IPS DF 6.9 (cell line): Measurements from ENCODE around the gene C1orf167.

Experiments used
- DNase-seq: peaks from one replicate; pipeline ENCODE4 v3.0.0-alpha.2; 2013; ENCODE audit warnings: low read depth, low spot score
- H3K27ac ChIP-seq: one replicate; pipeline ENCODE4 v1.5.1; 2013; ENCODE audit warnings: low read length, control low read depth
- H3K27me3 ChIP-seq: 2 replicates; pipeline ENCODE4 v1.6.1; 2013; ENCODE audit warnings: mild to moderate bottlenecking, low read length; ENCODE audit not compliant: control insufficient read depth, insufficient read depth
- H3K36me3 ChIP-seq: 2 replicates; pipeline ENCODE4 v1.6.1; 2013; ENCODE audit warnings: low read length; ENCODE audit not compliant: control insufficient read depth, insufficient read depth
- H3K4me1 ChIP-seq: 2 replicates; pipeline ENCODE4 v1.6.1; 2013; ENCODE audit warnings: low read length; ENCODE audit not compliant: control insufficient read depth, insufficient read depth
- H3K4me3 ChIP-seq: 2 replicates; pipeline ENCODE4 v1.5.1; 2013; ENCODE audit warnings: mild to moderate bottlenecking, low read length
- H3K9me3 ChIP-seq: 2 replicates; pipeline ENCODE4 v1.6.1; 2013; ENCODE audit warnings: low read length, inconsistent platforms; ENCODE audit not compliant: control insufficient read depth, insufficient read depth
- WGBS: extraction: QIAGEN DNeasy Blood & Tissue Kit; methylation state at CpG from one replicate; pipeline ENCODE4 v1.1.7; 2013; ENCODE audit warnings: mixed read lengths, missing lambda C conversion rate; ENCODE audit not compliant: insufficient read length, insufficient coverage; 5-methylcytosine and 5-hydroxymethylcytosine counted together

The C1orf167 gene

DNA sequence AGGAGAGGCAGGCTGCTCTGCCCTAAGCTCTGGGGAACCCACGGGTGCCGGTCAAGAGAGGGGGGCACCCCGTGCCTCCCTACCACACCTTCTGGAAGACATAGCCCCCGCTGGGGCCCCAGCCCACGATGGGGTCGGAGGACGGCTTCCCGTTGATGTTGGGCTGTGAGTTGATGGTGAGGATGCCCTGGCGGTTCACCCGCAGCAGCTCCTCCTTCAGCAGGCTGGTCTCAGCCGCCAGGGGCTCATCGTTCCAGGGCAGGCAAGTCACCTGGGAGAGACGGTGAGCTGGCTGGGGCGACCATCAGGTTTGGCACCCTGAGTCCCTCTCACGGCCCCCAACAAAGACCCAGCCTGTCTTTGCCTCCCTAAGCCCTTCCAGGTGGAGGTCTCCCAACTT is 31.8 kb downstream of the C1orf167 start:
- no CpG with 5 or more reads among the region's 15 CpGs for WGBS
- Histone ChIP-seq H3K4me1 (no peaks in the 10 kb centered on the region), H3K27me3 (no peaks in the 10 kb centered on the region), H3K4me3 (no peak overlapping the region), H3K9me3 (no peaks in the 10 kb centered on the region), H3K36me3 (peaks cover 30% of the 10 kb centered on the region), H3K27ac (no peak overlapping the region)
- DNase-seq: no peak

DNA sequence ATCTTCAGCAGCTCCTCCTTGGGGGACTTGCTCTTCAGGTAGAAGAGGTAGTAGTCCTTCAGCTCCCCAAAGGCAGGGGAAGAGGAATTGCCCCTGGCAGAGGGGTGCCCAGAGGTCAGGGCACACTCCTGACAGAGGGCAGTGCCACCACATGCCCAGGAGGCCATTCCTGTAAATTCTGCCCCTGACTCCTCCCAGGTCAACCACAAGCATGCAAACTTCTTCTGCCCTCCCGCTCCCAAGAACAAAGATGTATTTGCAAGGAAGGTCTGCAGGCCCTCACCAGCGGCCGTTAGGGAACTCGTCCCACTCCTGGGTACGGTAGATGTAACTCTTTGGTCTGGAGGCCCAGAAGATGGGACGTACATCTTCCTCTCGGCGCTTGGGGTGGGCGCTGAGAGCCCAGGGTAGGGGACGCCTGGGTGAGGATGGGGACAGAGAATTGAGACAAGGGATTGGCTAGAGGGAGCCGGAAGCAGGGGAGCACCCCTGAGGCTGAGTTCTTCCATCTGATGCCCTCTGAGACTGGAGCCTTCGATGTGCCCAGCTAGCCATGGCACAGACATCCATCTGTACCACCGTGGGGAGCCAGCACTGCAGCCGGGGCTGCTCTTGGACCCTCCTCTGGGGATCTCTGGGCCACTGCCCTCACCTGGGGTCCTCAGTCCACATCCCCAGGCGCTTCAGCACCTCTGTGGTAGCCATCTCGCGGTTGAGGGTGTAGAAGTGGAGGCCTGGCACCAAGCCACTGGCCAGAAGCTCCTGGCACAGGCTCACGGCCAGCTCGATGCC is 32.6 kb downstream of the C1orf167 start:
- Histone ChIP-seq H3K27ac (no peak overlapping the region), H3K9me3 (no peaks in the 10 kb centered on the region)

DNA sequence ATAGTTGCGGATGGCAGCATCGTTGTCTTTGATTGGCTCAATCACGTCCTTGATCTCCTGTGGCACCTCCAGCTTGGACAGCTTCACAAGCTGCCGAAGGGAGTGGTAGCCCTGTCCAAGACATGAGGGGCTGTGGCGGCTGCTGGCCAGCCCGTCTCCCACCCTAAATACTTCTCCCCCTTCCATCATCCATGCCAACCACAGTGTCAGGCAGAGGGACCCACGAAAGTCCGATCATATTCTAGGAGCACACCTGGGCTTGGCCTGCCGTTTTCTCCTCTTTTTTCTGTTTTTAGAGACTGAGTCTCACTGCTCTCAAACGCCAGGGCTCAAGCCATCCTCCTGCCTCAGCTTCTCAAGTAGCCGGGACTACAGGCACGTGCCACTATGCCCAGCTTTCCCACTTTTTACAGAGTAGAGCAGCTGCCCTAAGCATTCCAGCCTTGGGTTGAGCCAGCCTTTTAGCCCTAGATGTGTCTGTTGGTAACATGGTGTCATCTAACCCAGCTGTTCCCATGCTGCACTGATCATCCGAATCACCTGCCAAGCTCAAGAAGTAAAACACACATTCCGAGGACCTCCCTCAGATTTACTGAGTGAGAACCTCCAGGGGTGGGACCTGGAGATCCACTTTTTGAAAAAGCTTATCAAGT is 33.4 kb downstream of the C1orf167 start:
- Histone ChIP-seq H3K4me1 (no peaks in the 10 kb centered on the region), H3K27me3 (no peaks in the 10 kb centered on the region), H3K9me3 (no peaks in the 10 kb centered on the region), H3K36me3 (peaks cover 33% of the 10 kb centered on the region), H3K4me3 (no peak overlapping the region), H3K27ac (no peak overlapping the region)
- DNase-seq: no peak
- no CpG with 5 or more reads among the region's 14 CpGs for WGBS

More for the DNA sequence above, 32.6 kb downstream of the C1orf167 start:
- H3K4me3 ChIP-seq: no peak overlapping the region
- no peak for DNase-seq
- H3K27me3 ChIP-seq: no peaks in the 10 kb centered on the region
- H3K36me3 ChIP-seq: peaks cover 34% of the 10 kb centered on the region
- no peaks in the 10 kb centered on the region for H3K4me1 ChIP-seq
- WGBS: no CpG with 5 or more reads among the region's 19 CpGs

DNA sequence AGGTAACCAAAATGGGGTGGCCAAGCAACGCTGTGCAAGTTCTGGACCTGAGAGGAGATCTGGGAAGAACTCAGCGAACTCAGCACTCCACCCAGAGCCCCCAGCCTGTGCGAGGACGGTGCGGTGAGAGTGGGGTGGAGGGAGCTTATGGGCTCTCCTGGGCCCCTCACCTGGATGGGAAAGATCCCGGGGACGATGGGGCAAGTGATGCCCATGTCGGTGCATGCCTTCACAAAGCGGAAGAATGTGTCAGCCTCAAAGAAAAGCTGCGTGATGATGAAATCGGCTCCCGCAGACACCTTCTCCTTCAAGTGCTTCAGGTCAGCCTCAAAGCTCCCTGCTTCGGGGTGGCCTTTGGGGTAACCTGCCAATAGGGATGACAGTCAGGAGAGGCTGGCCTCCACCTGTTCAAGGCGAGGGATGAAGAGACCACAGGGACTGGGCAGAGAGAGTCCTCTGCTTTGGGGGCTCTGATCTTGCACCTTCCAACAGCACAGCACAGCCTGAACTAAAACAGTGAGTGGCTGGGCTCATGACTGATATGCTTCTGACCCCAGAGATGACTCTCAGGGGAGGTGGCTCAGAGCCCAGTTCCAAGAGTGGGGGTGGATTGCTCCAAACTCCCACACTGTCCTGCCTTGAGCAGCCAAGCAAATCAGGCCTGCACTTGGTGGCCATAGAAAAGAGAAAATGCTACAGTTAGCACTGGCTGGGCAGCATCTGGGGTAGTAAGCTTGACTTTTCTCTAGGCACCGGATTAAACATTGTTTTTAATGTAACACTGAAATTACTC is 34.2 kb downstream of the C1orf167 start:
- no CpG with 5 or more reads among the region's 15 CpGs for WGBS
- no peak for DNase-seq
- Histone ChIP-seq H3K36me3 (peaks cover 30% of the 10 kb centered on the region), H3K27ac (no peak overlapping the region), H3K4me3 (no peak overlapping the region), H3K27me3 (no peaks in the 10 kb centered on the region), H3K9me3 (no peaks in the 10 kb centered on the region), H3K4me1 (no peaks in the 10 kb centered on the region)

DNA sequence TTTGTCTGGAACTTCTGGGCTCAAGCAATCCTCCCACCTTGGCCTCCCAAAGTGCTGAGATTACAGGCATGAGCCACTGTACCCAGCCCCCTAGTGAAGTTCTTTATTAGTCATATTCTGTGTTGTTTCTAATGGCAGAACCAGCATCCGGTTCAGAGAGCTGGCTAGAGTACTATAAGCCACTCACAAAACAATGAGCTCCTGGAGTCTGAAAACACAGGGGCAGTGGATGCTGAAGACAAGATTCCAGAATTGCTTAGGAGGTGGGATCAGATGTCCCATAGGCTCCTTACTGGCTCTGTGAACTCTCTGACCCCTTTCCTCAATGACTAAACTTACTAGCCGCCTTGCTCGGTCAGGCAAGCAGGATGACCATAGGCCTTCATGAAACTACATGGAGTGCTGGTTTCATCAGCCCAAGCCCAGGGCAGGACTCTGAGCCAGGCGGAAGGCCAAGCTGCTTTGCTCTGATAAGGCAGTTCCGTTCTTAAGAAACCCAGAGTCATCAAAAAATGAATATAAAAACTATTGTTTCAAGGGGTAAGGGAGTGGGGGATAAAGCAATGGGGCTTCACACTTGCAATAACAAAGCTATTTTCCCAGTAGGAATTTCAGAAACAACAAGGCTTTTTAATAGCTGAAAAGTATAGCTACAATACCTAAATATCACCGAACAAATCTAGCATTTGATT is 35.7 kb downstream of the C1orf167 start:
- Histone ChIP-seq H3K4me1 (0 out of 2 replicates have a peak, but pooled peaks cover under 1% of the 10 kb centered on the region), H3K4me3 (no peak overlapping the region), H3K9me3 (no peaks in the 10 kb centered on the region), H3K36me3 (peaks cover 25% of the 10 kb centered on the region), H3K27ac (no peak overlapping the region), H3K27me3 (no peaks in the 10 kb centered on the region)
- WGBS: no CpG with 5 or more reads among the region's 6 CpGs
- no peak for DNase-seq

DNA sequence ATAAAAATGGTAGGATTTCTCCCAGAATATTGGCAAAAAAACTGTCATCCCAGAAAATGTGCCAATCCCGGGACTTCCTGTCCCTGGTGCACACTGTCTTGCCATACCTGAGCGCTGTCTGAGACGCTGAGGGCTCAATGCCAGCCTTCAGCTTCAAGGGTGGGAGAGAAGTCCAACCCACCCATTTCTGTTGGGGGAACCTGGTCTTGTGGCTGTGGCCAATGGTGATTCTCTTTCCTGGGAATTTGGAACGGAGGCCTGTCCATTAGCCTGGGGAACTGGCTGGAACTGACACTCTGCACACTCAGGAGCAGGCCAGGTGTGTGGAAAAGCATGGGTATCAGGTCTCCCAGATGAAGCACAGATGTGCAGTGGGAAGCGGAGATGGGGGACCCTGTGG is 37.1 kb downstream of the C1orf167 start:
- H3K9me3 ChIP-seq: no peaks in the 10 kb centered on the region
- peaks cover 21% of the 10 kb centered on the region for H3K36me3 ChIP-seq
- H3K27ac ChIP-seq: no peak overlapping the region
- H3K4me1 ChIP-seq: 0 out of 2 replicates have a peak, but pooled peaks cover 5% of the 10 kb centered on the region
- no peak for DNase-seq
- WGBS: no CpG with 5 or more reads among the region's 5 CpGs
- no peaks in the 10 kb centered on the region for H3K27me3 ChIP-seq
- no peak overlapping the region for H3K4me3 ChIP-seq

DNA sequence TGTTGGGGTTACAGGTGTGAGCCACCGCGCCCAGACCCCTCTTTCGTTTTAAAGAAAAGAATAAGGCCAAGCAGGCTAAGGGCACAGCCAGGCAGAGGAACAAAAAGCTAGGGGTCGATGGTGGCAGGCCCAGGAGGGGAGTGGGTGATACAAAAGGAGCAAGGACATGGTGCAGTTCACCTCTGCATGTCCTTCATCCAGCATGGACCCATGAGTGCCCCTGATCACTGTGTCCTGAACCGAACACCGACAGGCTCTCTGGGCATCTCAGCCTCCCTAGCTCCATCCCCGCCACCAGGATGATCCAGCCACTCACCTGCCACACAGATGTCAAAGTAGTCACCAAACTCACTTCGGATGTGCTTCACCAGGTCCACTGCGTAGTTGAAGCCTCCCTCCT is 37.9 kb downstream of the C1orf167 start:
- DNase-seq: no peak
- WGBS: no CpG with 5 or more reads among the region's 9 CpGs
- Histone ChIP-seq H3K4me3 (no peak overlapping the region), H3K9me3 (no peaks in the 10 kb centered on the region), H3K36me3 (peaks cover 17% of the 10 kb centered on the region; the same call in 1 of the 2 replicates), H3K27me3 (no peaks in the 10 kb centered on the region), H3K4me1 (0 out of 2 replicates have a peak, but pooled peaks cover 5% of the 10 kb centered on the region), H3K27ac (no peak overlapping the region)

DNA sequence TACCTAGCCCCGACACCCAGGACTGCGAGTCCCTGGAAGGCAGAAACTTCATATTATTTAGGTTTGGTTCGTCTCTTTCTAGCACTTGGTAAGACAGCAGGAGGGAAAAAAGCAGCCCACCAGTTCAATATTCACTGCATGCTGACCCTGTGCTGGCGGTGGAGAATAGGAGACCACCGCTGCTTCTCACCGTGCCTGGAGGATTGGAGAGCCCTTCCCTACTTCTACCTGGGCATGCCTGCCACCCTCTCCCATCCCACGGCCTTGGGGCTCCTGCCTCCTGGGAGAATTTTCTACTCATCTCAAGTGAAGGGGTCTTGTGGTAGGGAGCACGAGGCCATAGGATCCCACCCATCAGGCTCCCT is 38.4 kb downstream of the C1orf167 start:
- no peak for DNase-seq
- Histone ChIP-seq H3K27me3 (no peaks in the 10 kb centered on the region), H3K27ac (no peak overlapping the region), H3K9me3 (no peaks in the 10 kb centered on the region), H3K36me3 (peaks cover 13% of the 10 kb centered on the region; the same call in 1 of the 2 replicates), H3K4me3 (no peak overlapping the region), H3K4me1 (0 out of 2 replicates have a peak, but pooled peaks cover 5% of the 10 kb centered on the region)
- no CpG with 5 or more reads among the region's 8 CpGs for WGBS

DNA sequence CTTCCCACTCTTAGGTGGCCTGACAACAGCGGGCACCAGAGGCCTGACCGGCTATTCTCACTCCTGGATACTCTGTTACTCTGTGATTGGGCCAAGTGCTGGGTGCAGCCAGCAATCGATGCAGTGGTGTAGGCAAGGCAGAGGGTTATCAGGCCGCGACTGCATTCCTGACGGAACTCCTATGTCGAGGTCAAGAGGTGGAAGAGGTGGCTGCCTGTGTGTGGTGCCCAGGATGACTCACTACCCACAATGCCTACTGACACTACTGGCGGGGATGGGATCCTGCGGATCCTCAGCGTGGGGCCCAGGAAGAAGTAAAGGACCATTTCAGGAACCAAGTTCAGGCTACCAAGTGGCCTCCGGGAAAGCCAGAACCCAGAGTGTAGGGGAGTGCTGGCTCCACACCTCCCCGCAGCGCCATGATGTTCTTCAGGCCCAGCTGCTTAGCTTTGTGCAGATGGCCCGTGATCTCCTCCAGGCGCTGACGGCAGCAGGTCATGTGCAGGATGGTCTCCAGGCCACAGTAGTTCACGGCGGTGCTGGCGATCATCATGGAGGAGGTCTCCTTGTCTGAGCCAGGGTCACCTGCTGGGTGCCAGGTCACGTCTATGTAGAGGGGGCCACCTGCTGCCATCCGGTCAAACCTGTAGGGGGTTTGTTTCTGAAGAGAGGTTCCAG is 38.9 kb downstream of the C1orf167 start:
- no CpG with 5 or more reads among the region's 21 CpGs for WGBS
- H3K4me1 ChIP-seq: 0 out of 2 replicates have a peak, but pooled peaks cover 5% of the 10 kb centered on the region
- no peak overlapping the region for H3K27ac ChIP-seq
- H3K36me3 ChIP-seq: peaks cover 11% of the 10 kb centered on the region; the same call in 1 of the 2 replicates
- H3K27me3 ChIP-seq: no peaks in the 10 kb centered on the region
- H3K4me3 ChIP-seq: no peak overlapping the region
- no peaks in the 10 kb centered on the region for H3K9me3 ChIP-seq
- DNase-seq: no peak
